Endodermal cell (in vitro differentiated cells): Measurements from ENCODE around the gene NPHS1. TPM values are rescaled to one million over a fixed set of nuclear protein-coding genes. Genes with fewer than 3 reads are reported as not detected.

Source experiments
- DNase-seq: peaks from one replicate; pipeline ENCODE4 v3.0.0-alpha.2; 2017
- H3K27ac ChIP-seq: 2 replicates; pipeline ENCODE4 v1.5.1; 2013; ENCODE audit warnings: mild to moderate bottlenecking, low read depth, low read length, moderate library complexity
- H3K27me3 ChIP-seq: 2 replicates; pipeline ENCODE4 v1.6.1; 2013; ENCODE audit warnings: mild to moderate bottlenecking, low read length, moderate library complexity; ENCODE audit not compliant: insufficient read depth, control insufficient read depth, poor library complexity, severe bottlenecking
- H3K36me3 ChIP-seq: 2 replicates; pipeline ENCODE4 v1.7.0; 2013; ENCODE audit warnings: mild to moderate bottlenecking, low read length, moderate library complexity; ENCODE audit not compliant: control insufficient read depth, insufficient read depth
- H3K4me1 ChIP-seq: one replicate; pipeline ENCODE4 v1.7.0; 2013; ENCODE audit warnings: low read length; ENCODE audit not compliant: control insufficient read depth, insufficient read depth
- H3K4me3 ChIP-seq: 2 replicates; pipeline ENCODE4 v1.5.1; 2013; ENCODE audit warnings: mild to moderate bottlenecking, low read length, moderate library complexity
- H3K9ac ChIP-seq: 2 replicates; pipeline ENCODE4 v1.6.1; 2013; ENCODE audit warnings: mild to moderate bottlenecking, low read length, moderate library complexity; ENCODE audit not compliant: poor library complexity, severe bottlenecking; ENCODE audit errors: extremely low read depth
- H3K9me3 ChIP-seq: 2 replicates; pipeline ENCODE4 v1.6.1; 2013; ENCODE audit warnings: mild to moderate bottlenecking, low read length, moderate library complexity; ENCODE audit not compliant: control insufficient read depth
- H3K27ac Mint-ChIP-seq: 2 replicates; pipeline ENCODE4 v1.8.0; 2020; ENCODE audit warnings: mixed read lengths
- H3K27me3 Mint-ChIP-seq: 2 replicates; pipeline ENCODE4 v1.8.0; 2021; ENCODE audit warnings: mild to moderate bottlenecking, mixed read lengths; ENCODE audit not compliant: insufficient read depth
- H3K36me3 Mint-ChIP-seq: 2 replicates; pipeline ENCODE4 v1.8.0; 2020; ENCODE audit warnings: low read depth, mixed read lengths
- H3K4me1 Mint-ChIP-seq: 2 replicates; pipeline ENCODE4 v1.8.0; 2020; ENCODE audit warnings: mixed read lengths
- H3K4me3 Mint-ChIP-seq: 2 replicates; pipeline ENCODE4 v1.8.0; 2020; ENCODE audit warnings: mild to moderate bottlenecking, moderate library complexity, mixed read lengths
- H3K9me3 Mint-ChIP-seq: 2 replicates; pipeline ENCODE4 v1.8.0; 2020; ENCODE audit warnings: mild to moderate bottlenecking, mixed read lengths
- WGBS, 2 experiments: methylation state at CpG; one replicate each; pipeline versions ENCODE4 v1.1.5 to v1.1.7; 2013; ENCODE audit warnings: missing lambda C conversion rate in 2 of 2, mixed read lengths in 1 of 2; ENCODE audit not compliant: insufficient coverage in 1 of 2, insufficient read length in 1 of 2; 5-methylcytosine and 5-hydroxymethylcytosine counted together
- total RNA-seq, 2 donors: library from RNA; stranded (reverse); fragmentation: NEBNext Ultra II Directional in 1 of 2; extraction: Animal tissue kit (Norgen Biotek cat#: 25700) in 1 of 2; gene quantifications; 2 replicates in 1 of 2; 3 replicates in 1 of 2; pipeline ENCODE4 v1.2.1, GENCODE V29; 2021
- TF ChIP-seq, protein P1 (sequence below): fragments of 200-600 bp; sonication (generic); conservative IDR thresholded peaks from 2 replicates; pipeline ENCODE4 v1.5.0; 2021; ENCODE audit warnings: antibody characterized with exemption, mild to moderate bottlenecking

Gene NPHS1
- total RNA-seq, 2 donors from 2014 or later = 0.24 to 0.80 TPM

DNA sequence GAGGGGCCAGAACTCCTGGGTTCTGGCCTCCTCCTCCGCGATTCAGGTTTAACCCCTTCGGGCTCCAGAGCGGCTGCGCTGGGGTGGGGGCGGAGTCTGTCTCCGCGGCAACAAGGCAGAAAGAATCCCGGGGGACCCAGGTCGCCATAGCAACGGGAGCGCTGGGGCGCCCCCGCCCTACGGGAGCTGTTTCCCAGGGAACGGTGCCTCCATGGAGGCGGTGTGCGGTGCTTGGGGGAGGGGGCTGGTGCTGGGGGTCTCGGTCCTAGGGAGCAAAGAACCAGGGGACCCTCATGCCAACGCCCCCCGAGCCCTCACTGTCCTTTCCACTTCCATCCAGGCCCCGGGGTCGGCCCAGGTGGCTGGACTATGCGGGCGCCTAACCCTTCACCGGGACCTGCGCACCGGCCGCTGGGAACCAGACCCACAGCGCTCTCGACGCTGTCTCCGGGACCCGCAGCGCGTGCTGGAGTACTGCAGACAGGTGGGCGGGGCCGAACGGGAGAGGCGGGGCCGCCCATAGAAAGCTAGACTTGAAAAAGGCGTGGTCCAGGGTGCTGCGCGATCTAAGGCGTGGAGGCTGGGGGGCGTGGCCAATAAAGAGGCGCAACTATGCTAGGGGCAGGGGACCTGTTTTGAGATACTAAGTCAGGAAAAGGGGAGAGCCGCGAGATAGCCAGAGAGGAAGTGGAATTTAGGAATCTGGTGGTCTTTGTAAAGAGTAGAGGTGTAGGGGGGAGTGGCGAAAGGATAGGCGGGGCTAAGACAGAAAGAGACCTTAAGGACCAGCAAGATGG lies 17.2 kb upstream of the NPHS1 start:
- Histone ChIP-seq H3K36me3 (no peaks in the 10 kb centered on the region), H3K27me3 (peaks cover 48% of the 10 kb centered on the region), H3K27ac (peak overlapping the region; percentile 96), H3K9ac (no peak overlapping the region), H3K4me1 (no peaks in the 10 kb centered on the region), H3K4me3 (peak overlapping the region; percentile 71), H3K9me3 (no peaks in the 10 kb centered on the region)
- DNase-seq = peak; percentile 98
- no peaks in the 10 kb centered on the region for H3K36me3 Mint-ChIP-seq
- TF ChIP-seq, protein P1, sequence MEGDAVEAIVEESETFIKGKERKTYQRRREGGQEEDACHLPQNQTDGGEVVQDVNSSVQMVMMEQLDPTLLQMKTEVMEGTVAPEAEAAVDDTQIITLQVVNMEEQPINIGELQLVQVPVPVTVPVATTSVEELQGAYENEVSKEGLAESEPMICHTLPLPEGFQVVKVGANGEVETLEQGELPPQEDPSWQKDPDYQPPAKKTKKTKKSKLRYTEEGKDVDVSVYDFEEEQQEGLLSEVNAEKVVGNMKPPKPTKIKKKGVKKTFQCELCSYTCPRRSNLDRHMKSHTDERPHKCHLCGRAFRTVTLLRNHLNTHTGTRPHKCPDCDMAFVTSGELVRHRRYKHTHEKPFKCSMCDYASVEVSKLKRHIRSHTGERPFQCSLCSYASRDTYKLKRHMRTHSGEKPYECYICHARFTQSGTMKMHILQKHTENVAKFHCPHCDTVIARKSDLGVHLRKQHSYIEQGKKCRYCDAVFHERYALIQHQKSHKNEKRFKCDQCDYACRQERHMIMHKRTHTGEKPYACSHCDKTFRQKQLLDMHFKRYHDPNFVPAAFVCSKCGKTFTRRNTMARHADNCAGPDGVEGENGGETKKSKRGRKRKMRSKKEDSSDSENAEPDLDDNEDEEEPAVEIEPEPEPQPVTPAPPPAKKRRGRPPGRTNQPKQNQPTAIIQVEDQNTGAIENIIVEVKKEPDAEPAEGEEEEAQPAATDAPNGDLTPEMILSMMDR = no peak
- WGBS, 2 experiments = 1% methylated on average over 25 to 51 of the region's 51 CpGs
- no peaks in the 10 kb centered on the region for H3K9me3 Mint-ChIP-seq
- no peak overlapping the region for H3K27ac Mint-ChIP-seq
- peaks cover 44% of the 10 kb centered on the region for H3K27me3 Mint-ChIP-seq
- H3K4me3 Mint-ChIP-seq = peak overlapping the region; percentile 48
- H3K4me1 Mint-ChIP-seq = peaks cover 3% of the 10 kb centered on the region

DNA sequence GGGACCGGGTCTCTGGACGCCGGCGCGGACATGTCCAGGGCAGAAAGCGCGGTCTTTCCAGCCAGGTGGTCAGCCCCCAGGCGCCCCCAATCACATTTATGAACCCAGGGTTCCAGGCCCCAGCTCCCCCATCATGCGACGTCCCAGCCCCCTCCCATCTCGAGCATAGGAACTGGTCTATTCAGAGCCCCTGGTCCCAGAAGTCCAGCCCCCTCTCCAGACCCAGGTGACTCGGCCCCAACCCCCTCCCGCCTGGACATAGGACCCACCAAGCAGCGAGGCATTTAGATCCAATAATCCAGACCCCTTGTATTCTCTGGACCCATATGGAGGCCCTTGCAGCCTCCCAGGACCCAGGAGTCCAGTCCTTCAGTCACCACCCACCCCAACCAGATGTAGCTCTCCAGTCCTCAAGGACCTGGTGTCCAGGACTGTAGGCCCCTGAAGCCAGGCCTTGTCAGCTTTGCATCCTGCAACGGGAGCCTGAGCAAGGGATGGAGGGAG lies 16.6 kb upstream of the NPHS1 start:
- H3K9me3 ChIP-seq = no peaks in the 10 kb centered on the region
- H3K4me3 ChIP-seq = peak overlapping the region; percentile 71
- 1 to 2% methylated on average over 8 to 15 of the region's 15 CpGs for WGBS, 2 experiments
- H3K27ac ChIP-seq = peak overlapping the region; percentile 96
- Mint-ChIP-seq H3K27me3 (peaks cover 46% of the 10 kb centered on the region), H3K27ac (no peak overlapping the region), H3K36me3 (no peaks in the 10 kb centered on the region), H3K4me3 (peak overlapping the region; percentile 48), H3K9me3 (no peaks in the 10 kb centered on the region), H3K4me1 (peaks cover 3% of the 10 kb centered on the region)
- TF ChIP-seq, protein P1 = no peak
- peaks cover 54% of the 10 kb centered on the region for H3K27me3 ChIP-seq
- H3K4me1 ChIP-seq = no peaks in the 10 kb centered on the region
- no peak overlapping the region for H3K9ac ChIP-seq
- DNase-seq = no peak
- H3K36me3 ChIP-seq = no peaks in the 10 kb centered on the region

DNA sequence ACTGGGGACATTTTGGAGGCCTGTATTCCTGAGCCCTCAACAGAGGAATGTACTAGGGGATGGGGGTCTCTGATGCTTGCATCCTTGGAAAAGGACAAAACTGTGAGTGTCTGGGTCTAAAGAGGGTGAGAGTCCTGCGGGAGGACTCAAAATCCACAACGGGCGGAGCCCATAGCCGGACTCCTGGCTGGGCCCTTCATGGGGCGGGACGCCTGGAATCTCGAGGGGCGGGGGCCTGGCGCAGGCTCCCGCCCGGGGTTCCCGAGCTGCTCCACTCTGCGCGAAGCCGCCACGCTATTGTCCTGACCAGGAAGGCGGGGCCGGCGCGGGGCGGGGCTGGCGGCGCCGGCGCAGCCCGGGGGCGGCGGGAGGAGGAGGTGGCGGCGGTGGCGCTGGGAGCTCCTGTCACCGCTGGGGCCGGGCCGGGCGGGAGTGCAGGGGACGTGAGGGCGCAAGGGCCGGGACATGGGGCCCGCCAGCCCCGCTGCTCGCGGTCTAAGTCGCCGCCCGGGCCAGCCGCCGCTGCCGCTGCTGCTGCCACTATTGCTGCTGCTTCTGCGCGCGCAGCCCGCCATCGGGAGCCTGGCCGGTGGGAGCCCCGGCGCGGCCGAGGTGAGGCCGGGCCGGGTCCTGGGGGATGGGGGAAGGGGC lies 16.0 kb upstream of the NPHS1 start, which contains the start of gene APLP1:
APLP1 (plus strand) TSS at position 403 of the 651 bp plus-strand sequence; CDS start at position 466, 63 bp downstream.
- Mint-ChIP-seq H3K36me3 (no peaks in the 10 kb centered on the region), H3K27me3 (peaks cover 50% of the 10 kb centered on the region), H3K4me1 (peaks cover 3% of the 10 kb centered on the region), H3K9me3 (no peaks in the 10 kb centered on the region), H3K27ac (no peak within 1 kb of the TSS), H3K4me3 (peak within 1 kb of the TSS; percentile 48)
- WGBS, 2 experiments = 0% methylated on average over 2 to 60 of the region's 60 CpGs
- no peaks in the 10 kb centered on the region for H3K4me1 ChIP-seq
- peaks cover 54% of the 10 kb centered on the region for H3K27me3 ChIP-seq
- DNase-seq = peak; percentile 86
- H3K36me3 ChIP-seq = no peaks in the 10 kb centered on the region
- no peaks in the 10 kb centered on the region for H3K9me3 ChIP-seq
- no peak within 1 kb of the TSS for H3K9ac ChIP-seq
- H3K27ac ChIP-seq = peak within 1 kb of the TSS; percentile 96
- TF ChIP-seq, protein P1 = no peak
- H3K4me3 ChIP-seq = peak within 1 kb of the TSS; percentile 73
